Rectal smooth muscle tissue (tissue), 1 donor: Measurements from ENCODE around the gene COA1.

ENCODE experiments used
- H3K27ac ChIP-seq: one replicate; pipeline ENCODE4 v1.7.0; 2013; ENCODE audit warnings: low read depth, low read length, inconsistent platforms
- H3K27me3 ChIP-seq: one replicate; pipeline ENCODE4 v1.7.0; 2013; ENCODE audit warnings: low read length; ENCODE audit not compliant: control insufficient read depth, insufficient read depth
- H3K36me3 ChIP-seq: one replicate; pipeline ENCODE4 v1.7.0; 2013; ENCODE audit warnings: low read length; ENCODE audit not compliant: control insufficient read depth, insufficient read depth
- H3K4me1 ChIP-seq: one replicate; pipeline ENCODE4 v1.7.0; 2013; ENCODE audit warnings: low read length; ENCODE audit not compliant: control insufficient read depth, insufficient read depth
- H3K4me3 ChIP-seq: one replicate; pipeline ENCODE4 v1.7.0; 2013; ENCODE audit warnings: low read length
- H3K9ac ChIP-seq: one replicate; pipeline ENCODE4 v1.7.0; 2013; ENCODE audit warnings: low read length

COA1 gene

DNA sequence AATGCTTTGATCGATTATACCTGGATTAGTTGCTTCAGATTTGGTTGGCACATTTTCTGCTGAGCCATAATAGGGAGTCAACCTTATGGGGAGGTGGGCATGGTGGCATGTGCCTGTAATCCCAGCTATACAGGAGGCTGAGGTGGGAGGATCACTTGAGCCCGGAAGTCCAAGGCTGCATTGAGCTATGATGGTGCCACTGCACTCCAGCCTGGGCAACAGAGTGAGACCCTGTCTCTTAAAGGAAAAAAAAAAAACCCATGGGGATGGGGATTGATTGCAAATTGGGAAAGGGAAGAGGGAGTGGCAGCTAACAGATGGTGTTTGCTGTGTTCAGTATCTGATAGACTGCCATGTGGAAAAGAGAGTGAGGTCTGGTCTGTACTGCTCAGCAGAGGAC is 135.3 kb downstream of the COA1 start:
- Histone ChIP-seq H3K27me3 (no peaks in the 10 kb centered on the region), H3K36me3 (peaks cover 2% of the 10 kb centered on the region), H3K4me3 (no peak overlapping the region), H3K9ac (no peak overlapping the region), H3K27ac (no peak overlapping the region), H3K4me1 (no peaks in the 10 kb centered on the region)

DNA sequence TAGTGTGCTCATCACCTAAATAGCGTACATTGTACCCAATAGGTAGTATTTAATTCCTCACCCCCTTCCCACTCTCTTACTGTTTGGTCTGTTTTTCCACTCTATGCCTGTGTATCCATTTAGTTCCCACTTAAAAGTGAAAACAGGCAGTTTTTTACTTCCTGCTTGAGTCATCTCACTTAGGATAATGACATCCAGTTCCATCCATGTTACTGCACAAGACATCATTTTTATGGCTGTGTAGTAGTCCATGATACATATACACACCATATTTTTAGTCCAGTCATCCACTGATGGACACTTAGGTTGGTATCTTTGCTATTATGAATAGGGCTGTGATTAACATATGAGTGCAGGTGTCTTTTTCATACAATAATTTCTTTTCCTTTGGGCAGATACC is 136.3 kb downstream of the COA1 start:
- Histone ChIP-seq H3K36me3 (peaks cover 2% of the 10 kb centered on the region), H3K9ac (no peak overlapping the region), H3K27ac (no peak overlapping the region), H3K4me3 (no peak overlapping the region), H3K27me3 (no peaks in the 10 kb centered on the region), H3K4me1 (no peaks in the 10 kb centered on the region)

DNA sequence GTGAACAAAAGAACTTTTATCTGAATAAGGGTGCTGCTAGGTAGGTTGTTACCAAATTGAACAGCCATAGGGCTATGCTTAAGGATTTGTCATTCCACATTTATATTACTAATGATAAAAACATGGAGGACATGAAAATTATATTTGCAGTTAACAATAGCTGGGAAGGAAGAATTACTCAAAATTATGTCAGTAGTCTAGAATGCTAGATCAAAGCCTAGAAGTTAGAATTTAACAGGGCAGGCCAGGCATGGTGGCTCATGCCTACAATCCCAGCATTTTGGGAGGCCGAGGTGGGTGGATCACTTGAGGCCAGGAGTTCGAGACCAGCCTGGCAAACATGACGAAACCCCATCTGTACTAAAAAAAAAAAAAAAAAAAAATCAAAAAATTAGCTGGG is 137.0 kb downstream of the COA1 start:
- Histone ChIP-seq H3K4me1 (no peaks in the 10 kb centered on the region), H3K4me3 (no peak overlapping the region), H3K36me3 (no peaks in the 10 kb centered on the region), H3K27ac (no peak overlapping the region), H3K9ac (no peak overlapping the region), H3K27me3 (no peaks in the 10 kb centered on the region)

DNA sequence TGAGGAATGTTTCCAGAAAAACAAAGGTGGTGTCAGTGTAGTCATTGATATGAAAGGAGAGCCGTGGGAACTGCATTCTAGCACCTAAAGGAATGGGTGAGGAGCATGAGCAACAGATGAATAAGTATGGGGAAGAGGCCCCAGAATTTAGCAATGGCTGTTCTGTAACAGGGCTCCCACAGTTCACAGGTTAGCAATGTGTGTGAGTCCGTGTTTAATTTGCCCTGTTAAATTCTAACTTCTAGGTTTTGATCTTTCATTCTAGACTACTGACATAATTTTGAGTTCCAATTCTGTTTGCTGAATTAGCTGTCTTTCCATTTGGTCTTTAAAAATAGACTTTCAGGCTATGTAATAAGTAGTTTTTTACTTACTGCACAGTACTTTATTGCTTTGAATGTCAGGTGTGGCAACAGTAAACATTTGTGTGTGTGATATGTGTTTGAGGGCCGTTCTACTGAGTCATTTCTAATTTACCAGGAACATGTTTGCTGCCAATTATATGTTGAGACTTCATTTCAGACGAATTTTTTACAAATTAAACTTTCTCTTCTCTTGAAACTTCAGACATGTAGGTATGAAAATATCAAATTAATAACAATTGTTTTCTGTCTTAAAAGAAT is 137.7 kb downstream of the COA1 start:
- H3K4me1 ChIP-seq = no peaks in the 10 kb centered on the region
- no peaks in the 10 kb centered on the region for H3K27me3 ChIP-seq
- H3K36me3 ChIP-seq = no peaks in the 10 kb centered on the region
- H3K27ac ChIP-seq = no peak overlapping the region
- no peak overlapping the region for H3K9ac ChIP-seq
- no peak overlapping the region for H3K4me3 ChIP-seq

DNA sequence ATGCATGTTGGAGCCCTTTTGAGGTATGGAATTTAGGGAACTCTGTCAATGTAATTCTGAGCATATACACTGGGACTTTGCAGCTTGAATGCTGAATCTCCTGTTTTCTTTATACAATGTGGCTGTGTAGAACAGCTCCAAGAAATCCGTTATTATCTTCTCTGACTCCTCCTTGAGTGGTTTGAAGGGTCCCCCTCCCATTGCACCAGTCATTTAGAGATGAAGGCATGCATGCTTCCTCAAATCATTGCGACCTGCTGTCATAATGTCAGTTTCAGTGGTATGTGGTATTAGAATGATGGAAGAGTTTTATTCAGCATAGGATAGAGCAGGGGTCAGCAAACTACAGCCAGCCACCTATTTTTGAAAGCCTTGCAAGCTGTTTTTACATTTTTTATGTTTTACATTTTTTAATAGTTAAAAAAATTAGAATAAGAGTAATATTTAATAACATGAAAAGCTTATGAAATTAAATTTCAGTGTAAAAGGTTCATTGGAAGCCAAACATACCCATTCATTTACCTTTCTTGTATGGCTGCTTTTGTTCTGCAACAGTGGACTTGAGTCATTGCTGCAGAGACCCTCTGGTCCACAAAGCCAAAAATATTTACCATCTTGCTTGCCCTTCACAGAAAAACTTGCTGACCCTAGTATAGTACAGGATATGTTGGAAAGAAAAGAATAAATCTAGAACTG is 138.3 kb downstream of the COA1 start:
- Histone ChIP-seq H3K27me3 (no peaks in the 10 kb centered on the region), H3K4me1 (no peaks in the 10 kb centered on the region), H3K36me3 (no peaks in the 10 kb centered on the region), H3K9ac (no peak overlapping the region), H3K4me3 (no peak overlapping the region), H3K27ac (no peak overlapping the region)

DNA sequence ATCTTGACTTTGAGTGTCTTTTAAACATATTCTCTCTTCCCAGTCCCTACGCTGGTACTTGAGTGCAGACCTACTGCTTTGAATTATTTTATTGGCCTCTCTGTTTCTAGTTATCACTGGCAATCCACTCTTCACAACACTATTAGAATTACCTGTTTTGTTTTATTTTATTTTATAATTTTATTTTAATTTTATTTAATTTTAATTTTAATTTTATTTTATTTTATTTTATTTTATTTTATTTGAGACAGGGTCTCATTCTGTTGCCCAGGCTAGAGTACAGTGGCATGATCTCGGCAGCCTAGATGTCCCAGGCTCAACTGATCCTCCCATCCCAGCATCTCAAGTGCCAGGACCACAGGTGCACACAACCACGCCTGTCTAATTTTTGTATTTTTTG is 139.6 kb downstream of the COA1 start:
- no peak overlapping the region for H3K9ac ChIP-seq
- H3K27ac ChIP-seq = no peak overlapping the region
- no peaks in the 10 kb centered on the region for H3K36me3 ChIP-seq
- no peak overlapping the region for H3K4me3 ChIP-seq
- no peaks in the 10 kb centered on the region for H3K4me1 ChIP-seq
- no peaks in the 10 kb centered on the region for H3K27me3 ChIP-seq
